Kidney epithelial cell (primary cell): Measurements from ENCODE around the gene KANK3. TPM values are rescaled to one million over a fixed set of nuclear protein-coding genes. Genes with fewer than 3 reads are reported as not detected.

Source experiments
- DNase-seq: peaks from one replicate; pipeline ENCODE4 v3.0.0-alpha.2; 2010; ENCODE audit warnings: low read depth
- H3K27me3 ChIP-seq: 2 replicates; pipeline ENCODE4 v1.6.0; 2011; ENCODE audit warnings: low read length; ENCODE audit not compliant: control insufficient read depth, insufficient read depth
- H3K36me3 ChIP-seq: 2 replicates; pipeline ENCODE4 v1.5.1; 2011; ENCODE audit warnings: low read length; ENCODE audit not compliant: control insufficient read depth, insufficient read depth
- H3K4me3 ChIP-seq: 2 replicates; pipeline ENCODE4 v1.5.1; 2011; ENCODE audit warnings: low read depth, mild to moderate bottlenecking, control low read depth, low read length
- total RNA-seq: library from RNA; depleted of rRNA; stranded (reverse); fragments of >200 nt; gene quantifications from 2 replicates; pipeline ENCODE4 v1.2.3, GENCODE V29; 2015
- TF ChIP-seq, protein P1 (sequence below): IDR thresholded peaks from 2 replicates; pipeline ENCODE4 v1.5.1; 2011; ENCODE audit warnings: mild to moderate bottlenecking, moderate library complexity, low read length, control low read depth, inconsistent platforms; ENCODE audit not compliant: insufficient read depth, poor library complexity, severe bottlenecking

Gene KANK3
- total RNA-seq, result 3.7 and 8.1 TPM in 2 replicates

DNA sequence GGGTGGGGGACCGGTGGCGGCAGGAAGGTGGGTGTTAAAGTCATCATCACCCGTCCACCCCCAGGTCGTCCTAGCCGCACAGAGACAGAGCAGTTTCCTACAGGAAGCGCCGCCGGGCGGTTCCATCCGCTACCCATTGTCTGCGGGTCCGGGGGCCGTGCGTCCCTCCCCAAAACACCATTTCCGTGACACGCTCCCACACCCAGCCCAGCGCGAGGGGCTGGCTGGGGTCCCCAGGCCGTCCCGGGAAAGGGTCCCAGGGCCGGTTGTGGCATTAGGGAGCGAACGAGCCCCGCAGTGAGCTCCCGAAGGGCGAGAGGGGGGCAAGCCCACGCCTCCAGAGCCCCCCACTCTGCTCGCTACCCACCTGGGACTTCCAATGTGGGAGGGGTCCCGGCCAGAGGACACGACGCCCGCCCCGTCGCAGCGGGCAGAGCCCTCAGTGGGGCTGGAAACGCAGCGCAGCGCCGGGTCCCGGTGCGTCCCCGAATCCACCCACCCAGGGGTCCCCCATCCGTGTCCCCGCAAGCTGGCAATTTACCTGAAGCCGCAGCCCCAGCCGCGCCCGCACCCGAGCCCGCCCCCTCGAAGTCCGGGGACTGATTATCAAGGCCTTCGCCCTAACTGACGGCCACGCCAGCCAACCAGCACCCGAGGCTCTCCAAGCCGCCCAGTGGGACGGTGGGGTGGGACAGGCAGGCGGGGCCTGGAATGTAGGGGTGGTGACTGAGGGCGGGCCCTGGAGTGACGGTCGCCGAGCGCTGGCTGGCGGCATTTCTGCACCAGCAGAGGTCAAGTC, at the start of gene KANK3:
KANK3 (minus strand) TSS at position 579 of the 799 bp plus-strand sequence. CDS start 5,434 bp downstream, outside the sequence.
- Histone ChIP-seq H3K4me3 (peak within 1 kb of the TSS; percentile 38), H3K36me3 (no peaks in the 10 kb centered on the region), H3K27me3 (peaks cover 19% of the 10 kb centered on the region)
- DNase-seq, result peak; percentile 80
- TF ChIP-seq, protein P1, sequence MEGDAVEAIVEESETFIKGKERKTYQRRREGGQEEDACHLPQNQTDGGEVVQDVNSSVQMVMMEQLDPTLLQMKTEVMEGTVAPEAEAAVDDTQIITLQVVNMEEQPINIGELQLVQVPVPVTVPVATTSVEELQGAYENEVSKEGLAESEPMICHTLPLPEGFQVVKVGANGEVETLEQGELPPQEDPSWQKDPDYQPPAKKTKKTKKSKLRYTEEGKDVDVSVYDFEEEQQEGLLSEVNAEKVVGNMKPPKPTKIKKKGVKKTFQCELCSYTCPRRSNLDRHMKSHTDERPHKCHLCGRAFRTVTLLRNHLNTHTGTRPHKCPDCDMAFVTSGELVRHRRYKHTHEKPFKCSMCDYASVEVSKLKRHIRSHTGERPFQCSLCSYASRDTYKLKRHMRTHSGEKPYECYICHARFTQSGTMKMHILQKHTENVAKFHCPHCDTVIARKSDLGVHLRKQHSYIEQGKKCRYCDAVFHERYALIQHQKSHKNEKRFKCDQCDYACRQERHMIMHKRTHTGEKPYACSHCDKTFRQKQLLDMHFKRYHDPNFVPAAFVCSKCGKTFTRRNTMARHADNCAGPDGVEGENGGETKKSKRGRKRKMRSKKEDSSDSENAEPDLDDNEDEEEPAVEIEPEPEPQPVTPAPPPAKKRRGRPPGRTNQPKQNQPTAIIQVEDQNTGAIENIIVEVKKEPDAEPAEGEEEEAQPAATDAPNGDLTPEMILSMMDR, result no peak

DNA sequence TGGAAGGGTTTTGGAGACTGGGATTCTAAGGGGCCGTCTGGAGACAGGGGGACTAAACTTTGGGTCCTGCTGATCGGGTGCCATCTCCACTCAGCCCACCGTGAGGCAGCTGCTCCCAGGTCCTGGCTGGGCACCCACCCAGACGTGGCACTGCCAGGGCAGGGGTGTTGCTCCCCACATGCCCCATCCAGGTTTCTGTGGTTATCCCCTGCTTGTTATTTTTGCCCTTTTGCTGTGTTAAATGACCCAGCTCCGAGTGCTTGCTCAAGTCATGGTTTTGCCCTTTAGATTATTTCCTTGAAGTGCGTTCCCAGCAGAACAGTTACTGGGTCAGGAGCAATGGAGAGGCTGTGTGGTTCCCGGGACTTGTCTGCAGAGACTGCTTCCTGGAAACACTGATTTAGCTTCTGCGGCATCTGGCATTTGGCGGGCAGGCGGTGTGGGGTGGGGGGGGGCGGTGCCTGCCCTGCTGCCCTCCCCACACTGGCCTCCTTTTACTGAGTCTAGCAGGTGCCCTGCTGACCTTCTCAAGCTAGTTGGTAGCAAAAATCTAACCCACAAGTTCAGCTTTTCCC, 49.0 kb upstream of the KANK3 start:
- no peak for DNase-seq
- Histone ChIP-seq H3K36me3 (no peaks in the 10 kb centered on the region), H3K4me3 (no peak overlapping the region), H3K27me3 (no peaks in the 10 kb centered on the region)
- TF ChIP-seq, protein P1, result no peak

DNA sequence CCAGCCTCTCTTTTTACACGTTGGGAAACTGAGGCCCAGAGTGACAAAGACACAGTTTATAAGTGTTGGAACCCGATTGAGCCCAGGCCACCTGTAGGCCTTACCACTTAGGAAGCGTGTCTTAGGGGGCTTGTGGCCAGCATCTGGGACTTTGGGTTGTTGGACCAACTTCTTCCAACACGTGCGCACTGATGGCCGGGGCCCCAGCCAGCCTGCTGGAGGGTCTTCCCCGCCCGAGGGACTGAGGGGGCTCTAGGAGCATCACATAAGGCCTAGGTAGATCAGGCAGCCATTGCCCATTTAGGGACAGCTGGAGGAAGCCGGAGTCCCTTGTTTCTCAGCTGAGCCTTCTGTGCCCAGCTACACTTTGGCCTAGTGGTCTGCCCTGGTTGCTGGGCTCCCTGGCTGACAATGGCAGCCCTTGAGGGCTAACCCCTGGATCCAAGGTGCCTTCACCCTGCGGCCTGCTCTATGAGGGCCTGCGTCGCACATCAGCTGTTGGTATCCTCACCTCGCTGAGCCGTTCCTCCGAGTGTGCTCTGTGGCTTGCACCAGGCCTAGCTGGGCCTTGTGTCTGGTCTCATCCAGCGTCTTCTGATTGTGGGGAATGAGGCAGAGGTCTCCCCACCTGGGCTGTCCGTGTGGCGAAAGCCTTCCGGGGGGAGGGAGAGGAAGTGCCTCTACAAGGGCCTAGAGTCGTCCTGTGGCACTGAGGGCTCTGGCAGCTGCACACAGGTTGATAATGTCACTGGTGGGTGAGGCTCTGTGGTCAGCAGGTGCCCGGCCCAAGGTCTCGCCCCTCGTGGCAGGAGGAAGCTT, 48.3 kb upstream of the KANK3 start:
- no peak for DNase-seq
- no peaks in the 10 kb centered on the region for H3K36me3 ChIP-seq
- H3K27me3 ChIP-seq, result no peaks in the 10 kb centered on the region
- TF ChIP-seq, protein P1, result no peak
- peak overlapping the region; percentile 9 for H3K4me3 ChIP-seq

- Histone ChIP-seq H3K27me3 (no peaks in the 10 kb centered on the region), H3K4me3 (peak overlapping the region; percentile 90), H3K36me3 (no peaks in the 10 kb centered on the region)
- TF ChIP-seq, protein P1, result no peak
- peak; percentile 39 for DNase-seq
Measured at GRCh38 chr19:8390617-8390981, 47.5 kb upstream of the KANK3 start.

DNA sequence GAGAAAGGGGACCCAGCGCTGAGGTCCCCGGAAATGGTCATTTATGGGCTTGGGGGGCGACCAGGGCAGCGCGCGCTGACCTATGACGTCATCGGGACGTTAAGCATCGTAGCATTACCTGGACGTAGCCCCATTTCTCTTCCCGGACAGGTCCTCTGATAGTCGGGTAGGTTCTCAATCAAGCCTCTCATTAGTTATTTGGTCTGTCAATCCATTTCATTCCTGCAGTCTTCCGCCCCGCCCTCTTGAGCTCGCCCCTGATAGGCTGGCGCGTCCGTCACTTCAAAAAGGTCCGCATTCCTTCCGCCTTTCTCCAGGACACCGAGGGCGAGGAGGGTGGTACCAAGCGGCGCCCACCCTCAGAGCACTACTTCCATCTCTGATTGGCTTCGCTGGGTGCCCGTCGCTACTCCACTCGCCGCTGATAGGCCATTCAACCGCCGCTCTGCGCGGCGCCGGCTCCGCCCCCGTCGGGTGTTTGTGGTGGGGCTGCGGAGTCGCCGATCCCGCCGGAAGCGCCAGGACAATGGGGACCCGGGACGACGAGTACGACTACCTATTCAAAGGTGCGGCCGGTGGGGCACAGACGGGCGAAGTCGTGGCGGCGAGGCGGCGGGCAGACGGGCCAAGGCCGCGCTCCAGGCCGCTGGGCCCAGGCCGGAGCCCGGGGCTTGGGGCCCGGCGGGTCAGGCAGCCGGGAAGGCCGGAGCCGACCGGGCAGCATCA, 47.0 kb upstream of the KANK3 start, which contains the start of gene RAB11B:
RAB11B (plus strand) TSS at position 470 of the 726 bp plus-strand sequence; CDS start at position 527, 57 bp downstream.
- no peaks in the 10 kb centered on the region for H3K27me3 ChIP-seq
- H3K4me3 ChIP-seq, result peak within 1 kb of the TSS; percentile 90
- DNase-seq, result peak; percentile 99
- TF ChIP-seq, protein P1, result no peak
- no peaks in the 10 kb centered on the region for H3K36me3 ChIP-seq
